Fibroblast of the aortic adventitia (primary cell): ENCODE measurements around the gene KCNE4. TPM values are rescaled to one million over a fixed set of nuclear protein-coding genes. Genes with fewer than 3 reads are reported as not detected.

Source experiments
- DNase-seq: peaks from one replicate; pipeline ENCODE4 v3.0.0-alpha.2; 2010; ENCODE audit warnings: low read depth
- H3K4me3 ChIP-seq: 2 replicates; pipeline ENCODE4 v1.5.1; 2011; ENCODE audit warnings: low read depth, mild to moderate bottlenecking, control low read depth, low read length, moderate library complexity
- CTCF ChIP-seq: IDR thresholded peaks from 2 replicates; pipeline ENCODE4 v1.5.1; 2011; ENCODE audit warnings: mild to moderate bottlenecking, low read length, control low read depth, inconsistent platforms; ENCODE audit not compliant: insufficient read depth
- total RNA-seq: library from RNA; depleted of rRNA; stranded (reverse); fragments of >200 nt; gene quantifications from 2 replicates; pipeline ENCODE4 v1.2.3, GENCODE V29; 2012; ENCODE audit warnings: low replicate concordance

The KCNE4 gene
- total RNA-seq, 1 donor, result 4.1 TPM

GRCh38 chr2:223065107-223065506 is 13.1 kb downstream of the KCNE4 start:
- DNase-seq, result no peak
- TF ChIP-seq CTCF, result no peak
- no peak overlapping the region for H3K4me3 ChIP-seq

GRCh38 chr2:223066721-223067120 is 14.7 kb downstream of the KCNE4 start:
- no peak overlapping the region for H3K4me3 ChIP-seq
- DNase-seq, result no peak
- TF ChIP-seq CTCF, result no peak

GRCh38 chr2:223068071-223068470 is 16.1 kb downstream of the KCNE4 start:
- no peak for TF ChIP-seq CTCF
- DNase-seq, result peak; percentile 81
- H3K4me3 ChIP-seq, result no peak overlapping the region

- DNase-seq, result no peak
- no peak overlapping the region for H3K4me3 ChIP-seq
- TF ChIP-seq CTCF, result no peak
Observed at GRCh38 chr2:223069465-223069864, 17.5 kb downstream of the KCNE4 start.

GRCh38 chr2:223069988-223070387 is 18.0 kb downstream of the KCNE4 start:
- no peak for TF ChIP-seq CTCF
- no peak for DNase-seq
- no peak overlapping the region for H3K4me3 ChIP-seq

GRCh38 chr2:223071139-223071538 is 19.1 kb downstream of the KCNE4 start:
- H3K4me3 ChIP-seq, result no peak overlapping the region
- no peak for DNase-seq
- TF ChIP-seq CTCF, result no peak

GRCh38 chr2:223072826-223073225 is 20.8 kb downstream of the KCNE4 start:
- TF ChIP-seq CTCF, result no peak
- H3K4me3 ChIP-seq, result no peak overlapping the region
- DNase-seq, result no peak
